Nucleus accumbens (tissue), 56 donors: ENCODE data around the gene TTK.

Experiments used
- DNase-seq, 56 donors: peaks; one replicate each; lab custom pipeline; 2025; lab: John Stamatoyannopoulos, UW

Gene TTK

DNA sequence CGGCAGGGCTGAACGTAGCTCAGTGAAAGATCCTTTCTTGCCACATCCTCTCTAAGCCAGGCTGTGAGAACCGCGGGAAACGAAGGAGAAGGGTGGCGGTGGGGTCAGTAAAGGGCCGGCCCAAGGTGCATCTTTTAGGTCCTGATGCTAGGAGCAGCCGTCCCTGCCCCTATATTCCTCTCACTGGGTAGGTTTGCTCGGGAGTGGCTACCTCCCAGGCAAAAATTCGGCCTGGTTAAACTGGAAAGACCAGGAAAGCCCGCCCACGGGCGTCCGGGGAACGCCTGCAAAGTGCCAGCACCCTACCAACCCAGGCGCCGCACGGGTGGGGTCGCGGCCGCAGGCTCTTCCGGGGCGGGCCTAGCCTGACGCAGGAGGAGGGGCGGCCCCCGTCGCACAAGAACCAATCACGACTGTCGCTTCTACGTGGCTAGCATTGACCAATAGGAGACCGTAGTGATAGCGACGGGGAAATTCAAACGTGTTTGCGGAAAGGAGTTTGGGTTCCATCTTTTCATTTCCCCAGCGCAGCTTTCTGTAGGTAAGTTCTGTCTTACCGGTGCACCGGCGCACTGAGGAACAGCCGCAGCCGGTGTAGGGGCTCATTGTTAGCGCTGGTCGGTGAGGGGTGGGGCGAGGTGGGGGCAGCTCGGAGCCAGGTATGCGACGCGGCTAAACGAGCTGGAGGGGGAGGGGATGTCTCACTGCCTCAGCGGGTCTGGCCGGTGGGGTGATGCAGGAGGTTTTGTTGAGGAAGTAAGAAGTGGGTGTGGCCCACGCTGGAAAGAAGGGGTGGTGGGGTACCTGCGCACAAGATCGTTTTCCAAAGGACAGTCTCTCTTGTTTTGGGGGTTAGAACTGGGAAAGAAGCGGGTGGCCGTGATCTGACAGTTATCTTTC lies at the start of gene TTK:
Gene TTK, plus strand, starts transcription at position 477 of the 900 bp plus-strand sequence. CDS start 1,195 bp downstream, outside the sequence.
- peak; percentile 43 to 94 (median 83) for DNase-seq

DNA sequence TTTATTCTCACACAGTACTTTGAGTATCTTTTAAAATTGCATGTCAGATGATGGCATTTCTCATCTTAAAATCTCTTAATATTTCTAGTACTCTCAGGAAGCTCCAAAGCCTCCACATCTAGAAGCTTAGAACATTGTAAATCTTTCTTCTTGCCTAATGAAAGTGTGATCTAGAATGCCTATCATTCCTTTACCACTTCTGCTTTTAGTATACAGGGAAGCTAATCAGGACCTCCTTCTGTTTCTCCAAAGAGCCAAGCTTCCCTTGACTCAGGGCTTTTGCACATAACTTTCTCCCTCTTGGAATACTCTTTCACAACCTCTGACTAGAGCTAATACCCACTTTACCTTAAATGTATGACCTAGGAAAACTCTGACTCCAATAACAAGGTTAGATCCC lies 49.6 kb upstream of the TTK start:
- no peak for DNase-seq

DNA sequence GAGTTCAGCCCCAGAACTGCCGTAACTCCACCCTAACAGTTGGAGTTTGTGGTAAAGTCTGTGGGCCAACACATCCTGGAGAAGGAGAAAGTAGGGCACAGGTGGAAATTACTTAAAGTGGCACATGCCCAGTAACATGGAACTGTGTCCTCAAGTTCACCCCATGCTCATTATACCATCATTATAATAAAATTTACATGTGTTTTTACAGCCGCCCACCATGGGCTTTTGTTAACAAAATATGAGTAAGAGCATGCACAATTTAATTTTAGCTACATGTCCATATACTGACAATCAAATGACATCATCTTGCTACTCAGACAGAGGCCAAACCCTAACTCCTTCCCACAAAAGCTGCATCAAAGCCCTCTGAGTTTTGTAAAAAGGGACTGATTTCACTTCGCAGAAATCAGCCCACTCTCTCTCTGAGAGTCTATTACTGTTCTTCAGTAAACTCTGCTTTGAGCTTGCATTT lies 39.8 kb upstream of the TTK start:
- peak in 2 of 56 donors; percentile 4 to 18 for DNase-seq

DNA sequence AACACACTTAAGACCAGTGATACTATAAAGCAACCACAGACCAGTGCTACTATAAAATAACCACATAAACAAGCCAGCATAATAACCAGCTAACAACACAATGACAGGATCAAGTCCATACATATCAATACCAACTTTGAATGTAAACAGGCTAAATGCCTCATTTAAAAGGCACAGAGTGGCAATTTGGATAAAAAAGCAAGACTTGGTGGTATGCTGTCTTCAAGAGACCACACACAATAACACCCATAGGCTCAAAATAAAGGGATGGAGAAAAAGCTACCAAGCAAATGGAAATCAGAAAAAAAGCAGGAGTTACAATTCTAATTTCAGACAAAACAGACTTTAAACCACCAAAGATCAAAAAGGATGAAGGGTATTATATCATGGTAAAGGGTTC lies 37.3 kb upstream of the TTK start:
- no peak for DNase-seq

DNA sequence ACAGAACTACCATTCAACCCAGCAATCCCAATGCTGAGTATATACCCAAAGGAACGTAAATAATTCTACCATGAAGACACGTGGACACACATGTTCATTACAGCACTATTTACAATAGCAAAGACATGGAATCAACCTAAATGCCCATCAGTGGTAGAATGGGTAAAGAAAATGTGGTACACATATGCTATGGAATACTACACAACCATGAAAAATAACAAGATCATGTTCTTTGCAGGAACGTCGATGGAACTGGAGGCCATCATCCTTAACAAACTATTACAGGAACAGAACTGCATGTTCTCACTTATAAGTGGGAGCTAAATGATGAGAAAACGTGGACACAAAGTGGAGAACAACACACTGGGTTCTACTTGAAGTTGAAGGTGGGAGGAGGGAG lies 34.7 kb upstream of the TTK start:
- DNase-seq = no peak

DNA sequence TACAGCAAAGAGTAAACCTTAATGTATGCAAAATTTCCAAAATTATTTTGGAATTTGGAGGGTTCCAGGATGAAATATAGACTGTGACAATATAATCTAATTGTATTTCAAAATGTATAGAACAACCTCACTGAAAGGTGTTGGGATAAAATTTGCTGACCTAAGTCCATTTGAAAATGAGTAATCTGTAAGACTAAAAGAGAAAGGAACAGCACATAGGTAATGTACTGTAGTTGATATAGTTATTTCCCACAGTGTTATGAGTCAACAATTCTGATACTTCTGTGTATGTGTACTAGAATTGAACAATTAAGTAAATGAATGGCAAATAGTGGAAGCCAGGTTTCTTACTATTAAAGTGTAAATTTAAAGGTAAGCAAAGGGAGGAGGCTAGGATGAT lies 33.3 kb upstream of the TTK start:
- DNase-seq = no peak

DNA sequence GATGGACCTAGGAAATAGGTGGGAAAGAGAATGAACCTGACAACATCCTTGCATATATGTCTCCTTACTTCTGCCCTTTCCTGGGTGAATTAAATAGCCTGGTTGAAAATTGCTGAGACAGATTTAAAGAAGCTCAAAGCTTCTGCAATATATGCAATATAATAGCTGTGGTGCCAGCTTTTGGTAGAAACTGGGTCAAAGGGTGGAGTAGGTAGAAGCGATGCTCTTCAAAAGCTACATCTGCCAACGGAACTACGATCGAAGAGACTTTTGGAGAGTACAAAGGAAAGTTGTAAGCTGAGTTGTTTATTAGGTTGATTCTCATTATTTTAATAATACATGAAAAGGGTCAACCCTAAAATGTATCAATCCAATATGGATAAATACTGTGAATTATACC lies 22.8 kb upstream of the TTK start:
- no peak for DNase-seq

DNA sequence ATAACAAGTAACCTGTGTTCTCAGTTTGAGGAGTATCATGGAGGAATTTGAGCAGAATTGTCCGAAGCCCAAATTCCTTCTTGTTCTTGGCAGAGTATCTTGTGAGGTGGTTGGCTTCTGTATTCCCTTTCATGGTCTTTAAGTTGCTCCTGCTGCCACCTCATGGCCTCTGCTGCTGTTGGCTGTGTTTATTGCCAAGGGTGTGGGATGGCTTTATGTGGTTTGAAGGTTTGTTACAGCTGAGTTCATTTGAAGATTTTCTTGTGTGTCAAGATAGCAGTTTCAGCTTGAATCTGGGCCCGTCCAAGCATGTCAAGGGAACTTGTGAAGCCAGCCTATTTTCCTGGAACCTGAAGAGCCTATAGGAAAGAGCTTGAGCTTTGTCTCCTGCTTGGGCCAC lies 20.2 kb upstream of the TTK start:
- no peak for DNase-seq

DNA sequence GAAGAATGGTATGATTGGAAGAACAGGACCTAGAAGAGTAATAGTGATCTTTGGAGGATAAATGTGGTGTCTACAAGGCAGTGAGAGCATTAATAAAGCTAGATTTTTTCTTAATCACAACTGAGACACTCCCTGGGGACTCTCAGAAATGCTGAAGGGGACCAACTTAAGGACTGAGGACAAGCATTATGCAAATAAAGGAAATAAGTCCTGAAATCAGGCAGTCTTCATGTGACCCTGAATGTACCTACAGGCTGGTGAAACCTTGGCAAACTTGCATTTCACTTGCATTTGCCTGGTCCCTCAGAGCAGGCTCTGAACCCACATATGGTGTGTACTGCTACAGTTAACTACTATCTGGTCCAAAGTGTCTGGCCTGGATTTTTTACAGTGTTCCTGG lies 19.3 kb upstream of the TTK start:
- DNase-seq = no peak

DNA sequence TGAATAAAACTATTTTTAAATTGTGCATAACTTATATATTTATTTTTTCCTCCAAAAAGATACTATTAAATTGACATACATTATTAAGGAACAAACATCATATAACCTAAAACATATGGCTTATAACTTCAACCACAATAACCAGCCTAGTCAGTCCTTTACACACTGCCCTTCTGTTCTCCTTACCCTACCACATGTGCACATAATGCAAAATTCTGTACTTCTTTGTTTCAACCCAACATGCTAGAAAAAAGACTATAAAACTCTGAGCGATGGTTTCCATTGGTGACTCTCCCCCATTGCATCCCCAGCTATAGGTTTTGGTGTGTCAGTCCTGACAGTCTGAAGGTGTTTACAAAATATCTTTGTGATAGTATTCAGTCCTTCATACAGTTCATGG lies 14.8 kb upstream of the TTK start:
- DNase-seq = no peak

DNA sequence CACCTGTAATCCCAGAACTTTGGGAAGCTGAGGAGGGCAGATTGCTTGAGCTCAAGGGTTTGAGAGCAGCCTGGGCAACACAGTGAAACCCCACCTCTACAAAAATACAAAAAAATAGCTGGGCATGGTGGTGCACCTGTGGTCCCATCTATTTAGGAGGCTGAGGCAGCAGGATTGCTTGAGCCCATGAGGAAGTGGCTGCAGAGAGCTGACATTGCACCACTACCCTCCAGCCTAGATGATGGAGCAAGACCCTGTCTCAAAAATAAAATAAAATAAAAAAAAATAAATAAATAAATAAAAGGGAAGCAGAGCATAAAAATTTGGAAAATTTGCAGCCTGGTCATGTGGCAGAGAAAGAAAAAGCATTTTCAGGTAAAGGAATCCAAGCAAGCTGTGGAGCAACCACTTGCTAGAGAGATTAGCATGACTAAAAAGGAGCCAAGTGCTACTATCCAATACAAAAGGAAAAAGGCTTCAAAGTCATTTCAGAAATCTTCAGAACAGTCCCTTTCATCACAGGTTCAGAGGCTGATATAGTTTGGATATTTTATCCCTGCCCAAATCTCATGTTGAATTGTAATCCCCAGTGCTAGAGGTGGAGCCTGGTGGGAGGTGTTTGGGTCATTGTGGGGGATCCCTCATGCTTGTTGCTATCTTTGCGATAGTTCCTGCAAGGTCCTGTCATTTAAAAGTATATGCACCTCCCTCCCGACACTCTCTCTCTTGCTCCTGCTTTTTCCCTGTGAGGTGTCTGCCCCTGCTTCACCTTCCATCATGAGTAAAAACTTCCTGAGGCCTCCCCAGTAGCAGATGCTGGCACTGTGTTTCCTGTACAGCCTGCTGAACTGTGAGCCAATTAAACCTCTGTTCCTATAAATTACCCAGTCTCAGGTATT lies 11.2 kb upstream of the TTK start:
- no peak for DNase-seq

DNA sequence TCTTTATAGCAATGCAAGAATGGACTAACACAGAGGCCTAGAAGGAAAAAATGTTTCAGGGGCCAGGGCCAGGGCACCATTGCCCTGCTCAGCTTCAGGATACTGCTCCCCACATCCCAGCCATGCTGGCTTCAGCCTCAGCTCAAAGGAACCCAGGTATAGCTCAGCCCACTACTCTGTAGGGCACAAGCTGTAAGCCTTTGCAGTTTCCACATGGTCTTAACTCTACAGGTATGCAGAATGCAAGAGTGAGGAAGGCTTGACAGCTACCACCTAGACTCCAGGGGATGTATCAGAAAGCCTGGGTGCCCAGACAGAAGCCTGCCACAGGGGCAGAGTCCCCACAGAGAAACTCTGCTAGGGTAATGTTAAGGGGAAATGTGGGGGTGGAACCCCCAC lies 10.5 kb upstream of the TTK start:
- no peak for DNase-seq

DNA sequence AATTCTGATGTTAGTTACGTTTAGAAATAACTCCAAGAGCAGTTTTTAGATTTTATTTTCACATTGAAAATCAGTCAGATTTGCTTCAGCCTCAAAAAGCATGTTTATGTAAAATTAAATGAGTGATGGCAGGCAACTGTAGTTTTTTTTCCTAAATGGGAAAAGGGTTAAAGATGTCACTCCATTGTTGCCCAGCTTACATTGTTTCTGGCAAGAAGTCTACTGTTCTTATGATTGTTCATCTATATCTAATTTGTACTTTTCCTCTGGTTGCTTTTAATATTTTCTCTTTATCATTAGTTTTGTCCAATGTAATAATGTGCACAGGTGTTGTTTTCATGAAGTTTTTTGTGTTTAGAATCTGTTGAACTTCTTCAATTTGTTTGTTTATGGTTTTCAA lies 6.7 kb upstream of the TTK start:
- DNase-seq = no peak

DNA sequence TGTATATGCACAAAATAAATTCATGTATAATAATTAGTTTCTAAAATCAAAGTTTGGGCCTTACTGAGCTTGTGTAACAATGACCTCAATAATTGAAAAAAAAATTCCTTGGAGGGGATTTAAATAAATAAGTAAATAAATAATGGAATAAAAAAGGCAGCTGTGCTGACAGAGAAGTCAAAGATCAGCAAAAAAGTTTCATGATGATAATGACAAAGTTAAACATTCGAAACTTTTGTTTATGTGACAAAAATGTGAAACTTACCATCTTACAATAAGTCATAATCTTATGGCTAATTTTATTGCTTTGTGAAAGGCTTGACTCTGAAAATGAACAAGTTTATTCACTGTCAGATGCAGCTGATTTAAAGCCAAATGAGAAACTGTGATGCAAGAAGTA lies 3.1 kb upstream of the TTK start:
- no peak for DNase-seq

DNA sequence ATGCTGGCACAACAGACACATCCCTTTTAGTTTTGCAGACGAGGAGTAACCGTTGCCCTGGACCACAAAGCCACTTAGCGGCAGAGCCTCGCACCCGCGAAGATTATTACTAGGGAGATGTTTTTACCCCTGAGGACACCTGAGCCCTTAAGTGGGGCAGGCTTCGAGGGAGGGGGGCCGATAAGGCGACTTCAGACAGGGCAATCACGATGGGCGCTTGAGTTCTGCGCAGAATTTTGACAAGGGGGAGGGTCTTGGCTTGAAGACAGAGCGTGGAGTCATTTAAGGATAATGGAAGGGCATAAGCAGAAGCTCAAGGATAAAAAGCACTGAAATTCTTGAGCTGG lies 650 bp upstream of the TTK start:
- peak in 22 of 56 donors; percentile 2 to 72 (median 47) for DNase-seq

DNA sequence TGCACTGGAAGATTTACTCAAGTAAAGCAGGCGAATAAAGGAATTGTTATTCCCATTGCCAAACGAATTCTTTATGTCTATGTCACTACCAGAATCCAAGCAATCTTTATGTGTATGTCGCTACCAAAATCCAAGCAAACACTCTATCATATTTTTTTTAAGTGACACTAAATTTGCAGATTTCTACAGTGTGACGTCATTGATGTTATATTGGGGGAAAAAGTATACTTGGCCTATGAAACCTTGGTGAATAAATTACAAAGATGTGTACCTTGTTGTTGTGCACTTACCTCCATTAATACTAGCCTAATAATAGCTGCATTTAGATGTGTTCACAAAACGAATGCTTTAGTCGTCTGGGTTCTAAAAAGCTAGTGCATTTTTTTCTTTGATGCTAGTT lies 957 bp downstream of the TTK start:
- DNase-seq = no peak

DNA sequence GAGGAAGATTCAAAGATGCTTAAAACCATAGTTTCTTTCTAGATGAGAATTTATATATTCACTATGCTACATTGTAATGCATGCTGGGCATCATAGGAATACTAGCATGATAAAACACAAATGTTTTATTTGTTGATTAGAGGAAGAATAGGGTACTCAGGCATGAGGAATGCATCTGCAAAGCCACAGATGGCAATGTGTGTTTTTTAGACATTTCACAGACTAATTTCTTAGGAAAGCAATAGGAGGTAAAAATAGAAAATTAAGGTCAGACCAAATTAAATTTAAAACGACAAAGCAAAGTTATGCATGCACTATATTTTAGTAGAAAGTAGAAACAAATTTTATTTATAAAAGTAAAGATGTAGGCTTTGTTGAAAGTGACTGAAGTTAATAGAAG lies 2.1 kb downstream of the TTK start:
- no peak for DNase-seq

DNA sequence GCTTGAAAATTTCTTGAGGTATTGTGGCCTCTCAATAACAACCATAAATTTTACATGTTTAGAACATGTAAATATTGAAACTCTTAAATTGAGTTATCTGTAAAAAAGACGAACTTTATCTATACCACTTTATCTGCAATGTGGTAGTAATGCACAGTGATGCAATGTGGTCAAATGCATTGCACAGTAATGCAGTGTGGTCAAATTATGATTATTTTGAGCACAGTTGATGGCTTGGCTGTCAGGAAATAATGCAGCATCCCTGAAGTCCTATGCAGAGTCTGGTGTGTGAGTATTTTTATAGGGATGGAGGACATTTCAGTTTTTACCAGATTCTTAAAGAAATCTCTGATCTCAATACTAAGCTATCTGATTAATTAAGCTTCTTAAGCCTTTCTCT lies 5.1 kb downstream of the TTK start:
- no peak for DNase-seq

DNA sequence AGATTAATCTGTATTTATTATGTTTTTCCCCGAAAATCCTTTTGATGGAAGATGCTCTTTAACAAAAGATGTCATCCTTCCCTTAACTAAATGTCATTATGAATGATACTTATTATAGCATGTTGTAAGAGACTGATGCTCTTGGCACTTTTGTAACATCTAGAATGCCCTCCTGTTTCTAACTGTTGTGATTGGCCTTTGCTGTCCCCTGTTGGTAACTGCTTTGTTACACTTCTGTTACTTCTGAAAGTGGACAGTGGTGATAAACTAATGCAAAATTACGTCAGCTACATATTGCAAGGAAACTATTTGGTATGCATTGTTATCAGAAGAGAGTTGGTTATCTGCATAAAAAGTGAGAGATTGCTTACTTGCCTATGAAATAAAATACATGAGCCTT lies 5.8 kb downstream of the TTK start:
- no peak for DNase-seq

DNA sequence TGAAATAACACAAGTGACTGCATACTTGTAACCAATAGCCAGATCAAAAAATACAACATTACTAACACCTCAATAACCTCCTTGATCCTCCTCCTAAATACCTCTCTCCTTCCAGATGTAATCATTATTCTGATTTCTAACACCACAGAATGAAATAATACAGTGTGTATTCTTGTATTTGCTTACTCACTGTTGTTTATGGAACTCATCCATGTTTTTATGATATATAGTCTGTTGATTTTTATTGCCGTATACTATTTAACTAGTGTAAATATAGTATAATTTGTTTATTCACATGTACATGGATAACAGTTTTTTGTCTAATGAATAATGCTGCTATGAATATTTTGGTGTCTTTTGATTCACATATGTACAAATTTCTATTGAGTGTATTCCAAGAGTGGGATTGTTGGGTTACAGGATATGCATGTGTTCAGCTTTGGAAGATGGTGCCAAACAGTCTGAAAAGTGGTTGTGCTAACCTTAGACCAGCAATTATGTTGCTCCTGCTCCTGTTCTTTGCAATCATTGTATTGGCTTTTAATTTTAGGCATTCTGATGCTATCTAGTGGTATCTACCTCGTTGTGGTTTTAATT lies 11.5 kb downstream of the TTK start:
- no peak for DNase-seq
